HG03066 (cell line): ENCODE measurements around the gene ACSS3.
"Not testable (repeated sequence)": the region's sequence is repeated elsewhere in the genome, so short reads cannot be mapped to it uniquely, and the experiment has no call there.

Source experiments
- ATAC-seq: cut with Tn5 transposase; IDR thresholded peaks from one replicate; pipeline ENCODE4 v1.9.1; 2021; ENCODE audit warnings: low read depth; ENCODE audit not compliant: unreplicated experiment

The ACSS3 gene

GRCh38 chr12:81094718-81095360, 17.0 kb downstream of the ACSS3 start:
- ATAC-seq = no peak

- no peak for ATAC-seq
These were observed 17.8 kb downstream of the ACSS3 start for GRCh38 chr12:81095501-81096232.

GRCh38 chr12:81105687-81106086, 27.8 kb downstream of the ACSS3 start:
- ATAC-seq = no peak

DNA sequence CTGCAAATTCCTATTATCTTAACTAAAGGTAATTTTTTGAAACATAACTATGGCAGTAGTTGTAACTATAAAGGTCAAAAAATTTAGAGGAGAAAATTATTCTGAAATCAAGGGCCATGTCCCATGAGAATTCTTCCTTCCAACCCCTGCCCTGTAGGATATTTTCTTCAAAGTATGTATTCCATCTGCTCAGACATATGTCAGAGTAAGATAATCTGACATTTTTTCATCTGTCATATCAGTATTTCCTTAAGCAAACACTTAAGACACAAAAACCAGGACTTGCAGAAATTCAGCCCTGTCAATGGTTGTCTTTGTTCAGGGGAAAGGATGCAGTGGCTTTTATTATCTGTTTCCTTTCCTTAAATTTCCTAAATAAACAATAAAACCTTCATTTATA, 36.3 kb downstream of the ACSS3 start:
- no peak for ATAC-seq

DNA sequence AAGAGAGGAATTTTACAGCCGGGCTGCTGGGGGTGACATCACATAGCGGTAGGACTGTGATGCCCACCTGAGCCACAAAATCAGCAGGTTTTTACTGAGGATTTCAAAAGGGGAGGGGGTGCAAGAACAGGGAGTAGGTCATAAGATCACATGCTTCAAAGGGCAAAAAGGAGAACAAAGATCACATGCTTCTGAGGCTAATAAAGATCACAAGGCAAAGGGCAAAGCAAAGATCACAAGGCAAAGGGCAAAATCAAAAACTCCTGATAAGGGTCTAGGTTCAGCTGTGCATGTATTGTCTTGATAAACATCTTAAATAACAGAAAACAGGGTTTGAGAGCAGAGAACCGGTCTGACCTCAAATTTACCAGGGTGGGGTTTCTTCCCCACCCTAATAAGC, 41.2 kb downstream of the ACSS3 start:
- not testable (repeated sequence) for ATAC-seq

DNA sequence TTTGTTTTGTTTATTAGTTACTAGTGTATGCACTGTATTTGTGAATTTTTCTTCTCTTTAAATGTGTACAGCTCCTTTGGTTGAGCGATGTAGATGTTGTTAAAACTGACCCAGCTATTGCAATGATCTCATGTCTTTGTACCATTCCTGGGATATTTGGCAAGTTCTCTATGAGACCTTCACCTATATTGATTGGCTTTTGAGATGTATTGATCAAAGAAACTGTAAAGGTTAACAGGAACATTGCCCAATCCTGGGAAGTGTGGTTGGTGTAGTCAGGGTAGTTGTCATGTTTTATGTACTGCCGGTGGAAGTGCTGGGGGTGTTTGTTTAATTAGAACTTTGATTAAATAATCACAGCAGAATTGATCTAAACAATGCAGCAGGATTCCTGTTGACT, 43.1 kb downstream of the ACSS3 start:
- no peak for ATAC-seq

- ATAC-seq = no peak
These were observed 45.7 kb downstream of the ACSS3 start for GRCh38 chr12:81123611-81124010.

DNA sequence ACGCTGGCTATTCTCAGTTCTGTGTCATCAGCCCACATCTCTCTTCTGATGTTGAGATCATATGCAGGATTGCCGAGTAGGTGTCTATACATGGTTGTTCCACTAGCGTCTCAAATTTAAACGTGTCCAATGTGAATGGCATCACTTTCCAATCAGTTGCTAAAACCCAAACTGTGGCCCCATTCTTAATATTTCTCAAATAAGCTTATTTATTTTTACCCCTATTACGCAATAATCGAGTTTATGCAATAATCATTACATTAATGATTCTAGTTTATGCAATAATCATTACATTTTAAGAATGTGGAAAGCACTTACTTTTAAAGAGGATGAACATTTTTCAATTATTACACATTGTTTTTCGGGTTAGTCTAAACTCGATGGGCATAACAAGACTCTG, 47.8 kb downstream of the ACSS3 start:
- no peak for ATAC-seq

- ATAC-seq = peak; percentile 99
These were observed 51.2 kb downstream of the ACSS3 start for GRCh38 chr12:81128930-81129554.

DNA sequence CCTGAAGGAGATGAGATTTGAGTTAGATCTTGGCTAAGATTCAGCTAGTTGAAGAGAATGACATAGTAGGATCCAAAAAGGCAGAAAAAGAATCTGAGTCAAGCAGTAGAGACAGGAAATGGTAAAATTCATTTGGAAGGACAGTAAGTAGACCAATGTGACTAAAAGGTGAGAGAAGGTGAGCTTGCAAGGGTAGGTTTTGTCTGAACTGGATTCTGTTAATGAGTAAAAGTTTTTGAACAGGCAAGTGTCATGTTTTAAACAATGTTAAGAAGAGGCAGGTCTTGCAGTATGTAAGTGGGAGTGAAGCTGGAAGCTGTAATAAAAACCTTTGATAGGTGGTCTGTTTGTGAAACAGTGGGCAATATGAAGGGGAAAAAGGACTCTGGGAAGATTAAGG, 58.6 kb downstream of the ACSS3 start:
- no peak for ATAC-seq

- no peak for ATAC-seq
These were observed 59.9 kb downstream of the ACSS3 start for GRCh38 chr12:81137801-81138200.

GRCh38 chr12:81141217-81141616, 63.3 kb downstream of the ACSS3 start:
- no peak for ATAC-seq

GRCh38 chr12:81143057-81143456, 65.2 kb downstream of the ACSS3 start:
- ATAC-seq = no peak

DNA sequence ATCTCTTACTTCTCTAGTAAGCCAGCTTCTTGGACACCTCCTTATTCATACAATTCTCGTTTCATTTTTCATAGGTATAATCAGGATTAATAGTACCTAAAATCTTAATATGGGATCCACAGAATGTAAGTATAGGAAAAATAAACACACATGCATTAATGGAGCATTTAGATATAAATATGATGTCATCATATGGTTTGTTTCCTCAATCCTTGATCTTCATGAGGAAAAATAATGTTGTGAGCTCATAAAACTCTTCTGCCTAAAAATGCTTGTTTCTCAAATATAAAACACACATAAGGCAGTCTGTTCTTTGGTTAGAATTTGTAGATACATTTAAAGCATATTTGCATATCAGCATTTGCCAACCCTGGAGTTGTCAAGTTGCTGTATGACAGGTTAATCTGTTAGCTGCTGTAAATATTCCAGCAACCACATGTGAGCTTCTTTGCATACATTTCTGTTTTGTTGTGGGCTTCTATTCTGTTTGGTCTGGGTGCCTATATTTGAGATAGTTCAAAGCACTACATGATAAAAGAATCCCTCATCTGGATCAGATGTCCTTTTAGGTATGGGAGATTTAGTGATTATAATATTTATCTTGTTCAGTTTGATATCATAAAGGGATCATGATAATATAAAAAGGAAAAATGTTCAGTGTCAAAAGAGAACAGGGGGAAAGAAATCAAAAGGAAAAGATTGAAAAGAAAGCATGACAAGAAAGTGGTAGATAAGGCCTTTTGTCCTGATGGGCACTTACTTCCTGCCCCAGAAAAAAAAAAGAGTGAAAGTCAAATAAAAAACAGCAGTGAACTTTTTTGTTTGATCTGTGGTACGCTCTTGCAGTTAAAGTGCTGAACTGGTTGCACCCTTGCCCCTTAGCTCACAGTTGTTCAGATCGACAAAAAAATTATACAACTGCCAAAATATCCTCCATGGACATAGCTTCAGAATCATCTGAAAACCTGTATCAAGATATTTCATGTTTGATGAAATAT, 68.6 kb downstream of the ACSS3 start:
- no peak for ATAC-seq

- no peak for ATAC-seq
These were observed 69.5 kb downstream of the ACSS3 start for GRCh38 chr12:81147292-81147919.

DNA sequence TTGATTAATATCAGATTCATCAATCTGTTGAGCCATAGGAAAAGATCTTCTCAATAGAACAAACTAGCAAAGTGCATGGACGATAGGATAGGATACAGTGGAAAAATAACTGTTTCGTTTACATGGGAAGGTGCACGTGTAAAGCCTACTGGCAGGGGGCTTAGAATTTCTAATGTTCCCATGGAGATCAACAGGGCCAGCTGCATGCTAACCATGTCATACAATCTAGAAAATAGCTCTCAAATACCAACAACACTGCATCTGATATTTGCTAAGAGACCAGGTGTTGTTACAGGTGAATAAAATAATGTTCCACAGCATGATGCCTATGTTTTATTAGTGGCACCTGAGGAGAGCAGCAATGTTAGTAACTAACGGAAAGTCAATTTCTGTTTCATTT, 72.5 kb downstream of the ACSS3 start:
- no peak for ATAC-seq

DNA sequence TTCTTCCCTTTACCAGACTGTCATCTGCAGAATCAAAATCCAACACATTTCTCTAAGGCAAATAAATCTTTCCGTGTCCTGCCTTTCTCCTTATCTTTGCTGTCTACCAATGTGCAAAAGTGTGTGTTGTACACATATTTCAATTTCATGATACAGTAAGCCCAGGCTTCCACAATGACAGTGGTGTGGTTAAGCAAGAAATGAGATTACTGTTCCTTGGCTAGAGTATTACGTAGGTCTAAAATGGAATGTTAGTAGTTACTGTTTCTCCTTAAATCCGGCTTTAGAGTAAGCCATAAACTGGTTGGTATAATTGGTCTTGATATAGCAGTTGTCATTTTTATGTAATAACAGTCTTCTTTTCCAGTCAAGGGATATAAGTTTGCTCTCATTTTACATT, 82.0 kb downstream of the ACSS3 start:
- no peak for ATAC-seq

DNA sequence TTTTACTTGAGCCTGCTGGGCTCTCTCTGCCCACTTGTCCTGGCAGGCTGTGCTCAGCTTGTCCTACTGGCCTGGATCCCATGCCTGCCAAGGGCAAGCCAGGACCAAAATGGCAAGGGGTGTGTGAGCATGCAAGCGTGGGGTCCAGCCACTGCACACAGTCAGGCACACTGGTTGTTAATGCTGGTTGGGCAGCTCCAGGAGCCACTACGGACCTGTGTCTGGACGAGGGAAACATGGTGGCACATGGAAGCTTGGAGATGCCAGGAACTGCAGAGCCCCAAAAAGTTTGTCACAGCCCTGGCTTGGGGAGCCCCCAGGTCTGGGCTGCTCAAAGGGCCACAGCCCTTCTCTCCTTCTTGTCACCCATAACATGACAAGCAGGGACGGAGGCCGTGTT, 83.8 kb downstream of the ACSS3 start:
- ATAC-seq = no peak

GRCh38 chr12:81162391-81163136, 84.7 kb downstream of the ACSS3 start:
- ATAC-seq = no peak

GRCh38 chr12:81164827-81165226, 86.9 kb downstream of the ACSS3 start:
- ATAC-seq = no peak
